Testis (tissue), 3 donors: Measurements from ENCODE around the gene ZNF804B. TPM values are rescaled to one million over a fixed set of nuclear protein-coding genes. Genes with fewer than 3 reads are reported as not detected.

Experiments used
- DNase-seq: peaks from one replicate; pipeline ENCODE4 v3.0.0-alpha.2; 2019
- H3K27ac ChIP-seq, 2 donors: fragments of 200-600 bp; sonication (generic); one replicate each; pipeline ENCODE4 v1.5.1; 2019
- H3K27me3 ChIP-seq: fragments of 200-600 bp; sonication (generic); one replicate; pipeline ENCODE4 v1.5.1; 2019
- H3K36me3 ChIP-seq: fragments of 200-600 bp; sonication (generic); one replicate; pipeline ENCODE4 v1.5.1; 2017; ENCODE audit warnings: low read depth; ENCODE audit errors: missing control alignments
- H3K4me1 ChIP-seq: fragments of 200-600 bp; sonication (generic); one replicate; pipeline ENCODE4 v1.5.1; 2019
- H3K4me3 ChIP-seq, 2 donors: fragments of 200-600 bp; sonication (generic); one replicate each; pipeline ENCODE4 v1.5.1; 2017 to 2019
- H3K9me3 ChIP-seq: fragments of 200-600 bp; sonication (generic); one replicate; pipeline ENCODE4 v1.5.1; 2017
- POLR2A ChIP-seq: fragments of 450-650 bp; IDR thresholded peaks from one replicate; pipeline ENCODE4 v1.6.1; 2017; ENCODE audit warnings: antibody characterized with exemption, mild to moderate bottlenecking, moderate library complexity
- WGBS, 2 donors: methylation state at CpG; one replicate each; pipeline ENCODE4 v1.1.5; 2018; 5-methylcytosine and 5-hydroxymethylcytosine counted together
- intact Hi-C: fragments of 100-400 bp; cut with DNase I; formaldehyde crosslinking; loops from one replicate; pipeline ENCODE4 v1.15.1; 2023; ENCODE audit warnings: low total_unique reads
- polyA plus RNA-seq: library from polyadenylated mRNA; stranded (reverse); fragments of 350-450 nt; fragmentation: Illumina TruSeq; extraction: RNeasy Lipid Tissue Mini Kit (QIAGEN cat#74804); gene quantifications from one replicate; pipeline ENCODE4 v1.2.3, GENCODE V29; 2014; ENCODE audit warnings: low read depth, low replicate concordance; ENCODE audit not compliant: insufficient read depth
- total RNA-seq, 2 donors: library from RNA; depleted of rRNA; stranded (reverse); fragments of >200 nt; gene quantifications; one replicate each; pipeline ENCODE4 v1.2.3, GENCODE V29; 2016
- TF ChIP-seq, protein P1 (sequence below), 3 experiments: fragments of 450-650 bp in 2 of 3; fragments of 200-600 bp in 1 of 3; sonication (generic) in 1 of 3; IDR thresholded peaks; one replicate each; pipeline ENCODE4 v1.5.1; 2016 to 2019; ENCODE audit warnings: antibody characterized with exemption in 3 of 3, mild to moderate bottlenecking in 2 of 3, moderate library complexity in 1 of 3

Gene ZNF804B
- total and polyA plus RNA-seq, 3 donors from 2014 or later, result 0.39 to 0.43 TPM; not detected in 1

DNA sequence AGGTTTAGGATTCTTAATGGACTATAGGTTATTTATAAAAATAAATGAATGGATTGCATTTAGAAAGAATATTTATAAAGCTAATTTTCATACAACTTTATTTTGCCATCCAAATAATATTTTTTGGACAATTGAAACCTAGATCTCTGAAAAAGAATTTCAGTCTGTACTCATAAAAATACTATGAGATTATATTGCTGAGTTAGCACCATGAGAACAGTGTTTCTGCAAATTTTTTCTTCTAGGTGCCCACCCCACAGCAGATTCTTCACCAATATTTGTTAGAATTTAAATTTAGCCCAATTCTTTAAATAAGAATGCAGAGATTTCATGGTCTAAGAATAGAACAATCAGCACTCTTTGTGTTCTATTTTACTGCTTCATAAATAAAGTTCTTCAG lies 121.6 kb downstream of the ZNF804B start:
- DNase-seq, result no peak
- no peaks in the 10 kb centered on the region for H3K4me1 ChIP-seq
- H3K36me3 ChIP-seq, result no peaks in the 10 kb centered on the region
- H3K9me3 ChIP-seq, result no peaks in the 10 kb centered on the region
- no peak for TF ChIP-seq POLR2A
- TF ChIP-seq, protein P1, sequence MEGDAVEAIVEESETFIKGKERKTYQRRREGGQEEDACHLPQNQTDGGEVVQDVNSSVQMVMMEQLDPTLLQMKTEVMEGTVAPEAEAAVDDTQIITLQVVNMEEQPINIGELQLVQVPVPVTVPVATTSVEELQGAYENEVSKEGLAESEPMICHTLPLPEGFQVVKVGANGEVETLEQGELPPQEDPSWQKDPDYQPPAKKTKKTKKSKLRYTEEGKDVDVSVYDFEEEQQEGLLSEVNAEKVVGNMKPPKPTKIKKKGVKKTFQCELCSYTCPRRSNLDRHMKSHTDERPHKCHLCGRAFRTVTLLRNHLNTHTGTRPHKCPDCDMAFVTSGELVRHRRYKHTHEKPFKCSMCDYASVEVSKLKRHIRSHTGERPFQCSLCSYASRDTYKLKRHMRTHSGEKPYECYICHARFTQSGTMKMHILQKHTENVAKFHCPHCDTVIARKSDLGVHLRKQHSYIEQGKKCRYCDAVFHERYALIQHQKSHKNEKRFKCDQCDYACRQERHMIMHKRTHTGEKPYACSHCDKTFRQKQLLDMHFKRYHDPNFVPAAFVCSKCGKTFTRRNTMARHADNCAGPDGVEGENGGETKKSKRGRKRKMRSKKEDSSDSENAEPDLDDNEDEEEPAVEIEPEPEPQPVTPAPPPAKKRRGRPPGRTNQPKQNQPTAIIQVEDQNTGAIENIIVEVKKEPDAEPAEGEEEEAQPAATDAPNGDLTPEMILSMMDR (IDR thresholded peaks at IDR 0.05), result no peak
- H3K27me3 ChIP-seq, result no peaks in the 10 kb centered on the region
- intact Hi-C loops, result no loop called here
- H3K27ac ChIP-seq, result no peak overlapping the region
- H3K4me3 ChIP-seq, result no peak overlapping the region

DNA sequence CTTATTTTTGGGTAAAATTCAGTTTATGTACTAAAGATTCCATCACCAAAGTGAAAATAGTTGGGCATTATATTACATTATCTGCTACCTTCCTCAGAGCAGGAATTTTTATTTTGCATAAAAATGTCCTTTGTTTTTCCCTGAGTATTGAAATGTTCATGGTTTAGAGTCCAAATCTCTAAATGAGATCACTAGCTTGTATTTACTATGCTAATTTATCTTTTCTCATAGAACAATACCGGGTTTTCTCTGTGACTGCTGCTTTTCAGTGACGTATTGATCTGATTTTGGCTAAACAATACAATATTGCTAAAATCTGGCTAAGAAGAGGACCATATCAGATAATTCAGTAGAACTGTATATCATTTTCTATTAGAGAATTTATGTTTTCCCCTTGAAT lies 125.6 kb downstream of the ZNF804B start:
- no peaks in the 10 kb centered on the region for H3K36me3 ChIP-seq
- WGBS, 2 donors, result 81 to 85% methylated on average over 2 of the region's 2 CpGs
- H3K9me3 ChIP-seq, result no peaks in the 10 kb centered on the region
- intact Hi-C loops, result no loop called here
- H3K27ac ChIP-seq, result no peak overlapping the region
- TF ChIP-seq, protein P1 (IDR thresholded peaks at IDR 0.05), result no peak
- TF ChIP-seq POLR2A, result no peak
- no peak overlapping the region for H3K4me3 ChIP-seq
- no peak for DNase-seq
- no peaks in the 10 kb centered on the region for H3K27me3 ChIP-seq
- H3K4me1 ChIP-seq, result no peaks in the 10 kb centered on the region

DNA sequence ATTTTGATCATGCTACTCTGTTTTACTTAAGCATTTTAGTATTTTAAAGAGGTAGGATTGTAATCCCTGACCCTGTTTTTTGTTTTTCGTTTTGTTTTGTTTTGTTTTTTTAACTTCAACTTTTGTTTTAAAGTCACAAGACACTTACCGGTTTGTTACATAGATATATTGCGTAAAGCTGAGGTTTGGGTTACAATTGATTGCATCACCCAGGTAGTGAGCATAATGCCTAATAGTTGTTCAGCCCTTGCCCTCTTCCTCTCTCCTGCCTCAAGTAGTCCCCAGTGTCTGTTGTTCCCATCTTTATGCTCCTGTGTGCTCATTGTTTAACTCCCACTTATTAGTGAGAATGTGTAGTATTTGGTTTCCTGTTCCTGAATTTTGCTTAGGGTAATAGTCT lies 129.2 kb downstream of the ZNF804B start:
- Histone ChIP-seq H3K4me1 (no peaks in the 10 kb centered on the region), H3K27ac (no peak overlapping the region), H3K36me3 (no peaks in the 10 kb centered on the region), H3K4me3 (no peak overlapping the region), H3K9me3 (no peaks in the 10 kb centered on the region), H3K27me3 (no peaks in the 10 kb centered on the region)
- 78 to 83% methylated on average over 3 of the region's 3 CpGs for WGBS, 2 donors
- no peak for TF ChIP-seq POLR2A
- TF ChIP-seq, protein P1 (IDR thresholded peaks at IDR 0.05), result no peak
- no peak for DNase-seq
- intact Hi-C loops, result no loop called here

DNA sequence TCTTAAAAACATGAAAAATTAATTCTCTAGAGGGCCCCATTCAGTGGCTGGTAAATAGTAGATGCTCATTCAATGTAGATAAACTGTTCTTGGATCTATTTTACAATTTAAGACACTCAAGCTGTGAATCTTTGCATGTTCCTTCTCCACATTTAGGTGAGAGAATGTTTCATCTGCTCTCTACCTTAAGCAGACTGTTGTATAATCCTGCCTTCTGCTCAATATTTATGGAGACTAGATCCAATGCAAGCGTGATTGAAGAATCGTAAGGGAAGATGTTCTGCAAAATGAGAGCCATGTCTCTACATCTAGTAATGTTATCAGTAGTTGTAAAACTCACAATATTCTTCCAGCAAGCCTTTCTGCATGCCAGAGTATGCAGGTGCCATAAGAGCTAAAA lies 151.0 kb downstream of the ZNF804B start:
- Histone ChIP-seq H3K36me3 (no peaks in the 10 kb centered on the region), H3K4me3 (no peak overlapping the region), H3K27ac (no peak overlapping the region), H3K27me3 (no peaks in the 10 kb centered on the region), H3K4me1 (no peaks in the 10 kb centered on the region), H3K9me3 (no peaks in the 10 kb centered on the region)
- 95 to 96% methylated on average over 2 of the region's 2 CpGs for WGBS, 2 donors
- DNase-seq, result no peak
- intact Hi-C loops, result no loop called here
- TF ChIP-seq POLR2A, result no peak
- TF ChIP-seq, protein P1 (IDR thresholded peaks at IDR 0.05), result no peak

DNA sequence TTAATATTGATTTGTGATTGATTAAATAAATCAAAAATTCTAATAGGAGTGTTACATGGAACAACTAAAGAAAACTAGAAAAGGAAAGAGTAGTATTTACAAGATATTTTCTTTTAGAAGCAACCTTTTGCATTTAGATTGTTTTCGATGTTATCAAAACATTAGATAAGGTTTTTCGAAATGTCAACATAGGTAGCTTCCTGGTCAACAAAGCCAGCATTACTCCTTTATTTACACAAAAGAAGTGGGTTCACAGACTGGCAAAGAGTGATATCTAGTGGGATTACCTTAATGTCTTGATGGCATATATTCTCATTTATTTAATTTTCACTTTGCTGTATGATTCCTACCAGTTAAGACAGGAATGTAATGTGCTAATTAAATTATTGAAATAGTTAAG lies 153.4 kb downstream of the ZNF804B start:
- TF ChIP-seq POLR2A, result no peak
- TF ChIP-seq, protein P1 (IDR thresholded peaks at IDR 0.05), result no peak
- Histone ChIP-seq H3K27me3 (no peaks in the 10 kb centered on the region), H3K4me1 (no peaks in the 10 kb centered on the region), H3K9me3 (no peaks in the 10 kb centered on the region), H3K36me3 (no peaks in the 10 kb centered on the region), H3K27ac (no peak overlapping the region), H3K4me3 (no peak overlapping the region)
- intact Hi-C loops, result no loop called here
- 91 to 94% methylated on average over 2 of the region's 2 CpGs for WGBS, 2 donors
- DNase-seq, result no peak
